Measurements from ENCODE around the gene RALGAPA1.

- TF ChIP-seq EZH2 (IDR thresholded peaks at IDR 0.05; ENCODE audit: low read length) (no peak), CTCF (optimal IDR thresholded peaks at IDR 0.05 in 1 of 3, IDR thresholded peaks at IDR 0.05 in 1 of 3, conservative IDR thresholded peaks at IDR 0.05 in 1 of 3; ENCODE audit: extremely low read depth in 1 of 3, insufficient read depth in 2 of 3, low read length in 3 of 3) (no peak)
Observed at GRCh38 chr14:35637269-35637668, 171.8 kb downstream of the RALGAPA1 start.
